HG03432 (cell line): ENCODE results near the gene ZNF776.
"Not testable (repeated sequence)": the region's sequence is repeated elsewhere in the genome, so short reads cannot be mapped to it uniquely, and the experiment has no call there.

Source experiments
- ATAC-seq: cut with Tn5 transposase; IDR thresholded peaks from one replicate; pipeline ENCODE4 v1.9.1; 2021; ENCODE audit warnings: mild to moderate bottlenecking, moderate library complexity; ENCODE audit not compliant: unreplicated experiment

Gene ZNF776

GRCh38 chr19:57746580-57747471 lies at the start of gene ZNF776:
ZNF776 (plus strand) TSS chr19:57746815; CDS start chr19:57747059, 244 bp downstream.
- ATAC-seq, result peak; percentile 97

- ATAC-seq, result no peak
These were observed 45.0 kb upstream of the ZNF776 start for GRCh38 chr19:57701625-57702024.

GRCh38 chr19:57706346-57706745 lies 40.3 kb upstream of the ZNF776 start:
- no peak for ATAC-seq

GRCh38 chr19:57708641-57709361 lies 37.8 kb upstream of the ZNF776 start, which contains the start of gene ZNF154:
ZNF154 (minus strand) TSS chr19:57709204; CDS start chr19:57708971, 233 bp downstream.
- ATAC-seq, result peak; percentile 68

DNA sequence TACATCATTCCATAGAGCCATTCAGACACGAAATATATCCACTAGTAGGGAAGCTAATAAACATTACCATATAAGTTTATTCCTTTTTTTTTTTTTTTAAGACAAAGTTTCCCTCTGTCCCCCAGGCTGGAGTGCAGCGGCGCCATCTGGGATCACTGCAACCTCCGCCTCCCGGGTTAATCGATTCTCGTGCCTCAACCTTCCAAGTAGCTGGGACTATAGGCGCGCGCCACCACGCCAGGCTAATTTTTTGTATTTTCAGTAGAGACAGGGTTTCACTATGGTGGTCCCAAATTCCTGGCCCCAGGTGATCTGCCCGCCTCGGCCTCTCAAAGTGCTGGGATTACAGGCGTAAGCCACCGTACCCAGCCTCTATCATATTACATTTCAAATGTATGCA lies 37.0 kb upstream of the ZNF776 start:
- ATAC-seq, result no peak

GRCh38 chr19:57712222-57712621 lies 34.4 kb upstream of the ZNF776 start:
- no peak for ATAC-seq

DNA sequence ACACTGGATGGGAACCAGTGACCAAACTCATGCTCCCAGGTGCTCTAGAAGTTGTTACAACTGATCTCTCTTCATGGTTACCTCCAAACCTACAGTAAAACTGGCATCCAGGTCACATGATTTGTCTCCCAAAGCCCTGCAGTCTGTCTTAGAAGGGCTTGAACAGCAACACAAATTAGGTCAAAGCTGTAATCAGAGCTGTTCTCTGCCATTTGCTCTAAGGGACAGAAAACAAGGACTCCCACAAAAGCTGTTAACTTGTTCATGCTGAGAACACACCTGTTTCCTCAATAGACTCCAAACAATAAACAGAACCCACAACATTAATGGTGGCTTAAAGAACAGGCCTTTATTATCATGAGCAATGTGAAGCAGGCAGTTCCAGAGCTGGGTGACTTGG lies 27.2 kb upstream of the ZNF776 start:
- ATAC-seq, result no peak

GRCh38 chr19:57719901-57720519 lies 26.6 kb upstream of the ZNF776 start:
- ATAC-seq, result no peak

DNA sequence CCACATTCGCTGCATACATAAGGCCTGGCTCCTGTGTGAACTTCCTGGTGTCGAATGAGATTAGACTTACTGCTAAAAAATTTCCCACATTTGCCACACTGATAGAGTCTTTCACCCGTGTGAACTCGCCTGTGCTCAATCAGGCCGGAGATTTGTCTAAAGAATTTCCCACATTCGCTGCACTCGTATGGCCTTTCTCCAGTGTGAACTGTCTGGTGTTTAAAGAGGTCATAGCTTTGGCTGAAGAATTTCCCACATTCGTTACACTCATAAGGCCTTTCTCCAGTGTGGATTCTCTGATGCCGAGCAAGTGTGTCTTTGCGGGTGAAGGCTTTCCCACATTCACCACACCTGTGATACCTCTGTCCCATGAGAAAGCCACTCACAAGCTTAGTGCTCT lies 25.7 kb upstream of the ZNF776 start:
- no peak for ATAC-seq

DNA sequence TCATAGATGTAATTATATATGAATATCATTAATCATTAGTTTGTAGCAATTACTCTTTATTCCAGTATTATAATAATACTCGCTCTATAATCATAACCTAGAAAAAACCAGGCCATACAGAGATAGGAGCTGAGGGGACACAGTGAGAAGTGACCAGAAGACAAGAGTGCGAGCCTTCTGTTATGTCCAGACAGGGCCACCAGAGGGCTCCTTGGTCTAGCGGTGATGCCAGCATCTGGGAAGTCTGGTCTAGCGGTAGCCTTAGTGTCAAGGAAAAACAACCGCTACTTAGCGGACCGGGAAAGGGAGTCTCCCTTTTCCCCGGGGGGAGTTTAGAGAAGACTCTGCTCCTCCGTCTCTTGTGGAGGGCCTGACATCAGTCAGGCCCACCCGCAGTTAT lies 8.3 kb upstream of the ZNF776 start:
- not testable (repeated sequence) for ATAC-seq

- not testable (repeated sequence) for ATAC-seq
These were observed 7.8 kb upstream of the ZNF776 start for GRCh38 chr19:57738770-57739169.

GRCh38 chr19:57747472-57747807 lies 825 bp downstream of the ZNF776 start:
- ATAC-seq, result no peak

GRCh38 chr19:57748029-57748428 lies 1.4 kb downstream of the ZNF776 start:
- no peak for ATAC-seq

DNA sequence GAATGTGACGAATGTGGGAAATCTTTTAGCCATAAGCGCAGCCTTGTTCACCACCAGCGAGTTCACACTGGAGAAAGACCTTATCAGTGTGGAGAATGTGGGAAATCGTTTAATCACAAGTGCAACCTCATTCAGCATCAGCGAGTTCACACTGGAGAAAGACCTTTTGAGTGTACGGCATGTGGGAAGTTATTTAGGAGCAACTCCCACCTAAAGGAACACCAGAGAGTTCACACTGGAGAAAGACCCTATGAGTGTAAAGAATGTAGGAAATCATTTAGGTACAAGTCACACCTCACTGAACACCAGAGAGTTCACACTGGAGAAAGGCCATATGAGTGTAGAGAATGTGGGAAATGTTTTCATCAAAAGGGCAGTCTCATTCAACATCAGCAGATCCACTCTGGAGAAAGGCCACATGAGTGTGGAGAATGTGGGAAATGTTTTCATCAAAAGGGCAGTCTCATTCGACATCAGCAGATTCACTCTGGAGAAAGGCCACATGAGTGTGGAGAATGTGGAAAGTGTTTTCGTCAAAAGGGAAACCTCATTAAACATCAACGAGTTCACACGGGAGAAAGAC lies 7.6 kb downstream of the ZNF776 start:
- ATAC-seq, result no peak

DNA sequence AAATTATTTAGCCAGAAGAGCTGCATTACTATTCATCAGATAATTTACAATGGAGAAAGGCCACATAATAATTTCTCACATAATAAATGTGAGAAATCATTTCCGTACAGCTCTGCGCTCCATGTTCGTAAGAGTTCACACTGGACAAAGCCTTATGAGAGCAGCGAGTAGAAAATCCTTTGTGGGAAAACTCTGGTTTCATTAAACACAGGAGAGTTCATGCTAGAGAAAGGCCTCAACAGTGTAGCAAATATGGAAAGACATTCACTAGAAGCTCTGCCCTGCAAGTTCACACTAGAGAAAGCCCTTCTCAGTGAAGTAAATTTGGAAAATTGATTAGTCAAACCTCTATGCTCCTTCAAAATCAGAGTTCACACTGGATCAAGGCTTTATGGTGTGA lies 8.4 kb downstream of the ZNF776 start:
- ATAC-seq, result no peak

DNA sequence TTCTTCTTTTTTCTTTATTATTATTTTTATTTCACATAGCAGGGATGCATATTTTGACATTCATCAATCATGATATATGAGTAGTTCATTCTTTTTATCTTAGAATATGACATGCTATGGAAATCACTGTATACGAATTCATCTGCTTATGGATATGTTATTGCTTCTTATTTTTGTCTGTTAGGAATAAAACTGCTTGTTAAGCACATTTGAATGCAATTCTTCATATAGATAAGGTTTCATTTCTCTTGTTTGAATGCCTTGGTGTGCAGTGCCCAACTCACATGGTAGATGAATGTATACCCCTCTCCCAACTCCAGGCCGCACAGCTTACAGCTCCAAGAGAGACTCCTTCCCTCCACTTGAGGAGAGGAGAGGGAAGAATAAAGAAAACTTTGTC lies 11.3 kb downstream of the ZNF776 start:
- no peak for ATAC-seq

DNA sequence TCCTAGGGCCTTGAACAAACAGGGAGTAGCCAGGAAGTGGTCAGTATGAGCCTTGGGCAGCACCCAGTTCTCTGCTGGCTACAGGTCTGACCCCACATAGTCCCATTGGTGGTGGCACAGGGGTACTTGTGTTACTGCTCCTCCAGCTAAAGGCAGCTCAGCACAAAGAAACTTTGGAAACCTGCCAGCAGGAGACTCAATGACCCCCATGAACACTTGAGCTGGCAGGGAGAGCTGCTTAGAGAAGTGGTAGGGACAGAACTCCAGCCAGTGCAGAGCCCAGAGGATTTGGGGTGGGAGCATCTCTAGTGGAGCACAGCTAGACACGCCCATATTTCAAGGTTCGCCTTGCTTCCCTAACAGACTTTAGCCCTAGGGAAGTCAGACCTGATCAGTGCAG lies 12.5 kb downstream of the ZNF776 start:
- ATAC-seq, result no peak

GRCh38 chr19:57769345-57770131 lies 22.9 kb downstream of the ZNF776 start, which contains the start of gene ZNF586:
ZNF586 (plus strand) TSS chr19:57769676; CDS start chr19:57769843, 167 bp downstream.
- peak; percentile 97 for ATAC-seq

GRCh38 chr19:57771417-57771816 lies 24.8 kb downstream of the ZNF776 start:
- ATAC-seq, result no peak

GRCh38 chr19:57773488-57773887 lies 26.9 kb downstream of the ZNF776 start:
- ATAC-seq, result no peak
